Stimulated activated CD4-positive, alpha-beta T cell treated with anti-CD3 and anti-CD28 coated beads, Interleukin-2, amount 100 ng/mL, for 48 hours (primary cell): ENCODE results near the gene TNFRSF6B.

Source experiments
- DNase-seq, 2 donors: peaks; one replicate each; pipeline ENCODE4 v3.0.0-alpha.2; 2020

Gene TNFRSF6B

GRCh38 chr20:63698739-63699465 is 2.5 kb downstream of the TNFRSF6B start:
- peak; percentile 49 to 53 for DNase-seq

- DNase-seq: no peak
Measured at GRCh38 chr20:63699466-63700198, 3.2 kb downstream of the TNFRSF6B start.

GRCh38 chr20:63700199-63701050 is 4.0 kb downstream of the TNFRSF6B start:
- no peak for DNase-seq

GRCh38 chr20:63701051-63701328 is 4.5 kb downstream of the TNFRSF6B start:
- DNase-seq: no peak

GRCh38 chr20:63701329-63702035 is 5.0 kb downstream of the TNFRSF6B start:
- DNase-seq: no peak

GRCh38 chr20:63702036-63702665 is 5.7 kb downstream of the TNFRSF6B start:
- no peak for DNase-seq

- DNase-seq: no peak
Measured at GRCh38 chr20:63702751-63703470, 6.5 kb downstream of the TNFRSF6B start.

GRCh38 chr20:63703471-63703975 is 7.1 kb downstream of the TNFRSF6B start:
- no peak for DNase-seq

- DNase-seq: no peak
Measured at GRCh38 chr20:63703976-63704748, 7.7 kb downstream of the TNFRSF6B start.

- no peak for DNase-seq
Measured at GRCh38 chr20:63704749-63705117, 8.3 kb downstream of the TNFRSF6B start.

- DNase-seq: no peak
Measured at GRCh38 chr20:63705232-63706026, 9.0 kb downstream of the TNFRSF6B start.

- DNase-seq: no peak
Measured at GRCh38 chr20:63706027-63706695, 9.7 kb downstream of the TNFRSF6B start.

GRCh38 chr20:63706852-63707557 is 10.6 kb downstream of the TNFRSF6B start:
- DNase-seq: peak; percentile 55 to 62

- peak; percentile 80 to 84 for DNase-seq
Measured at GRCh38 chr20:63707558-63708300, 11.3 kb downstream of the TNFRSF6B start, which contains the start of the genes ARFRP1 and ZGPAT. Gene ARFRP1, minus strand, starts transcription at chr20:63707976. Its CDS starts 885 bp downstream, at chr20:63707091. Gene ZGPAT, plus strand, starts transcription at chr20:63708039. Its CDS starts 542 bp downstream, at chr20:63708581.

- no peak for DNase-seq
Measured at GRCh38 chr20:63708301-63709148, 12.1 kb downstream of the TNFRSF6B start.

- DNase-seq: no peak
Measured at GRCh38 chr20:63709149-63709527, 12.7 kb downstream of the TNFRSF6B start.
